Measurements from ENCODE around the gene TPO. TPM values are rescaled to one million over a fixed set of nuclear protein-coding genes. Genes with fewer than 3 reads are reported as not detected.

TPO gene
- total RNA-seq, 1 donor from 2014 or later = not detected

GRCh38 chr2:1397350-1397749, 15.9 kb upstream of the TPO start:
- DNase-seq (ENCODE audit: low spot score in 2 of 2, unreplicated experiment in 2 of 2) = no peak
- TF ChIP-seq, protein P1, sequence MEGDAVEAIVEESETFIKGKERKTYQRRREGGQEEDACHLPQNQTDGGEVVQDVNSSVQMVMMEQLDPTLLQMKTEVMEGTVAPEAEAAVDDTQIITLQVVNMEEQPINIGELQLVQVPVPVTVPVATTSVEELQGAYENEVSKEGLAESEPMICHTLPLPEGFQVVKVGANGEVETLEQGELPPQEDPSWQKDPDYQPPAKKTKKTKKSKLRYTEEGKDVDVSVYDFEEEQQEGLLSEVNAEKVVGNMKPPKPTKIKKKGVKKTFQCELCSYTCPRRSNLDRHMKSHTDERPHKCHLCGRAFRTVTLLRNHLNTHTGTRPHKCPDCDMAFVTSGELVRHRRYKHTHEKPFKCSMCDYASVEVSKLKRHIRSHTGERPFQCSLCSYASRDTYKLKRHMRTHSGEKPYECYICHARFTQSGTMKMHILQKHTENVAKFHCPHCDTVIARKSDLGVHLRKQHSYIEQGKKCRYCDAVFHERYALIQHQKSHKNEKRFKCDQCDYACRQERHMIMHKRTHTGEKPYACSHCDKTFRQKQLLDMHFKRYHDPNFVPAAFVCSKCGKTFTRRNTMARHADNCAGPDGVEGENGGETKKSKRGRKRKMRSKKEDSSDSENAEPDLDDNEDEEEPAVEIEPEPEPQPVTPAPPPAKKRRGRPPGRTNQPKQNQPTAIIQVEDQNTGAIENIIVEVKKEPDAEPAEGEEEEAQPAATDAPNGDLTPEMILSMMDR (IDR thresholded peaks at IDR 0.05; ENCODE audit: unreplicated experiment) = no peak
- Mint-ChIP-seq H3K9me3 (no peaks in the 10 kb centered on the region), H3K27ac (no peak overlapping the region), H3K36me3 (no peaks in the 10 kb centered on the region), H3K27me3 (ENCODE audit: low read depth) (peaks cover 12% of the 10 kb centered on the region), H3K4me1 (peaks cover 4% of the 10 kb centered on the region), H3K4me3 (no peak overlapping the region)

GRCh38 chr2:1398191-1398590, 15.1 kb upstream of the TPO start:
- DNase-seq (ENCODE audit: low spot score in 2 of 2, unreplicated experiment in 2 of 2) = no peak
- Mint-ChIP-seq H3K9me3 (no peaks in the 10 kb centered on the region), H3K27ac (no peak overlapping the region), H3K27me3 (ENCODE audit: low read depth) (peaks cover 12% of the 10 kb centered on the region), H3K4me1 (peaks cover 4% of the 10 kb centered on the region), H3K4me3 (no peak overlapping the region), H3K36me3 (no peaks in the 10 kb centered on the region)
- TF ChIP-seq, protein P1 (IDR thresholded peaks at IDR 0.05; ENCODE audit: unreplicated experiment) = no peak

DNA sequence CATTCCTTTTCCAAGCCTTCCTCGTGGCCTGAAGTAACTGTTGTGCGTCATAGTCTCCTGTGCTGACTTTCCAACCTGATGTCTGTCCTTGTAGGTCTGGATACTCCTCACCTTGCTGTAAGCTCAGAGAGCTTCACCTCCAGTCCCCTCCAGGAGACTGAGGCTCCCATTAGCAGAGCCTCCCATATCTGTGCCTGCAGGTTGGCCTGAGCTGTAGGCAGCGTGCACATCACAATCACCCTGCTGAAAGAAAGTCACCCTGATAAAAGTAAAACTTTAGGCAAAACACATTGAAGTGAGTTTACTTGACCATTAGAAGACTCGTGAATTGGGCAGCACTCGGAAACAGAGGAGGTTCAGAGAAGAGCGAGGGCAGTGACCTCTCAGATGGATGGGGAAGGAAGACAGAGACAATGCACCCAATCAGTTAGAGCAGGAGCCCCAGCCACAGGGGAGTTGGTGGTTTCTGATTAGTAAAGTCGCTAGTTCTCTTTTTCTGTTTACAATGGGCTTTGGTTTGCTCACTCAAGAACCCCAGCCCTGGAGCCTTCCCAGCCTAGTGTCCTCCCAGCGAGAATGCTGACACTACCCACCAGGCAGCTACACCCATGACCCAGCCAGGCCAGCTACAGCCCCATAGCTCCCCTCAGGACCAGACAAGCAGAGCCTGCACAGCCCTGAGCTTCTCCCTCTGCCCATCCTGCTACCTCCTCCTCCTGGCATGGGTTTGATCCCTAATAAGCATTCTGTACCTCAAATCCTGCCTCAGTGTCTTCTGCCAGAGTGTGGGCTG, 12.1 kb upstream of the TPO start:
- H3K27ac Mint-ChIP-seq = no peak overlapping the region
- no peaks in the 10 kb centered on the region for H3K36me3 Mint-ChIP-seq
- DNase-seq (ENCODE audit: low spot score in 2 of 2, unreplicated experiment in 2 of 2) = no peak
- no peaks in the 10 kb centered on the region for H3K4me1 Mint-ChIP-seq
- peaks cover 3% of the 10 kb centered on the region for H3K9me3 Mint-ChIP-seq
- peaks cover 12% of the 10 kb centered on the region for H3K27me3 Mint-ChIP-seq (ENCODE audit: low read depth)
- TF ChIP-seq, protein P1 (IDR thresholded peaks at IDR 0.05; ENCODE audit: unreplicated experiment) = no peak
- H3K4me3 Mint-ChIP-seq = no peak overlapping the region

DNA sequence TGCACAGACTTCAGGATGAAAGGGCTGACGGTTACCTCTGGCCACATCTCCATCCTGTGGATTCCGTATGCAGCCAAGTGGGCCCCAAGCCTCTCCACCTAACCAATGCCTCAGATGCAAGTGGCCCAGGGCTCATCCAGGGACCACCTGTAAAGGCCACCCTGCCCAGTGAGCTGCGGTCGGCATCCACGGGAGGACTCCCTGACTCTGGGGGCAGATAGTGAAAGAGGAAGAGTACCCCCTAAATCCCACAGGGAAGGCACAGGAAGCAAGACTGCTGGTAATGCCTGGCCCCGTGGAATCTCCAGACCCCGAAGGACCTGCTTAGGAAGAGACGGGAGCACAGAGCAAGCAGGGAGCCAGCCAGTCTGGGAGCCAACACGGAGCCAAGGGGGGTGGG, 11.2 kb upstream of the TPO start:
- Mint-ChIP-seq H3K27ac (no peak overlapping the region), H3K9me3 (peaks cover 3% of the 10 kb centered on the region), H3K27me3 (ENCODE audit: low read depth) (peaks cover 12% of the 10 kb centered on the region), H3K4me3 (no peak overlapping the region), H3K4me1 (no peaks in the 10 kb centered on the region), H3K36me3 (no peaks in the 10 kb centered on the region)
- TF ChIP-seq, protein P1 (IDR thresholded peaks at IDR 0.05; ENCODE audit: unreplicated experiment) = no peak
- DNase-seq (ENCODE audit: low spot score in 2 of 2, unreplicated experiment in 2 of 2) = no peak

GRCh38 chr2:1403565-1403964, 9.7 kb upstream of the TPO start:
- Mint-ChIP-seq H3K27me3 (ENCODE audit: low read depth) (peaks cover 15% of the 10 kb centered on the region), H3K4me1 (no peaks in the 10 kb centered on the region), H3K4me3 (no peak overlapping the region), H3K36me3 (no peaks in the 10 kb centered on the region), H3K27ac (no peak overlapping the region), H3K9me3 (peaks cover 3% of the 10 kb centered on the region)
- no peak for DNase-seq (ENCODE audit: low spot score in 2 of 2, unreplicated experiment in 2 of 2)
- TF ChIP-seq, protein P1 (IDR thresholded peaks at IDR 0.05; ENCODE audit: unreplicated experiment) = no peak
